CD4-positive, alpha-beta T cell treated with Interleukin-21 for 1 hour (primary cell): Measurements from ENCODE around the gene NFKBIA.
"Not testable (repeated sequence)": the region's sequence is repeated elsewhere in the genome, so short reads cannot be mapped to it uniquely, and the experiment has no call there.

Source experiments
- DNase-seq: peaks from one replicate; pipeline ENCODE4 v3.0.0-alpha.2; 2020

Gene NFKBIA

DNA sequence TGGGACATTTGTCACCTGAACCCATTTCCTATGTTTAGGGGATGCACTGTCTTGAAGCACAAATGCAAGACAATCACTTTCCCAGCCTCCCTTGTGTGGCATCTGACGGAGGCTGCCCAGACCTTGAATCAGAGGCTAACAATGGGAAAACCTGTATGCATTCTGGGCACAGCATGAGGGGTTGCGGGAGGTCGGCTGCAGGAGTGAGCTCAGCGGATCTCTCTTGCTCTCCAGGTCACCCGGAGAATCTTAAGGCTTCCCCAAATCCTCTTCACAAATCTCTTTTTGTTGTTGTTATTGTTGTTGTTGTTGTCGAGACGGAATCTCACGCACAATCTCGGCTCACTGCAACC lies 15.3 kb downstream of the NFKBIA start:
- no peak for DNase-seq

DNA sequence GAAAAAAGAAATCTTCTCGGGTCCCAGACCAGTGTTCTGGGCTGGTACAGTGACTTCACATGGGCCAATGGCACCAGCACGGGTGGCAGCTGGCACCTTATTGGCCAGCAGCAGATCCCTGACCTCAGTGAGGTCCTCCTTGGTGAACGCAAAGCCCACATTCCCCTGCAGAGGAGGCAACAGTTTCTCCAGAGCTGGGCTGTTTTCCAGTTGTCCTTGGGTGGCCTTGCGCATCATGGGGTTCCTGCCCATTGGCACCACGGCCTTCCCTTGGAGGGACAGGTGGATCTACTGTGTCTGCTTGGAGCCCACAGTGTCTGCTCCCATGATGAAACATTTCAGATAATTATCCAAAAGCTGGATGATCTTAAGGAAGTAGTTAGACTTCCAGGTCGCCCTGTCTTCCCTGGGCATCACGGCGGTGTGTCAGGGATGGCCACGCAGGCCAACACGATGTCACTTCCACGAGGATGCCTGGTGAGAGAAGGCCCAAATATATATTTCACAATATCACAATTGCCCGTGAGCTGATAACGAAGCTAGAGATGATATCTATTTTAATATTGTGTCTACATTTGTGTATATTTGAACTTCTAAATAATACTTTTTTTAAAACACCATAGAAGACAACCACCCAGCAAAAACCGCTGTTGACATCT lies 15.8 kb downstream of the NFKBIA start:
- no peak for DNase-seq

GRCh38 chr14:35387713-35388579 lies 16.6 kb downstream of the NFKBIA start:
- no peak for DNase-seq

- no peak for DNase-seq
These were observed 17.3 kb downstream of the NFKBIA start for GRCh38 chr14:35387219-35387618.

DNA sequence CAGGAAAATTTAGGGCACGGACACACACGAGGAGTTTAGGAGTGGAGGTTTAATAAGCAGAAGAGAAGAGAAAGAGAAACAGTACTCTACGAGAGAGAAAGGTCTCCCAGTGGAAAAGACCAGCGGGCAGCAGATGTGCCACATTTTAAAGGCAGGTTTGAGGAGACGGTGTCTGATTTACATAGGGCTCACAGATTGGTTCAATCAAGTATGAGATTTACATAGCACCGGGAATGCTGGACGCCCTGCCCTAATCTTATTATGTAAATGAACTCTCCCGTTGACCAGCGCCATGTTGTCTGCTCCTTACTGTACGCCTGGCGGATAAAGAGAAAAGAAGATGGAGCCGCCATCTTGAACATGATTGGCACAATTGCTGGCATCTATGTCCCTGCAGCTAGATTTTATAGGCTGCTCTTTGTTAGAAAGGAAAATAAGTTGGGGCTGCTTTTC lies 17.9 kb downstream of the NFKBIA start:
- no peak for DNase-seq

GRCh38 chr14:35385042-35385839 lies 19.3 kb downstream of the NFKBIA start:
- DNase-seq: no peak

- no peak for DNase-seq
These were observed 20.0 kb downstream of the NFKBIA start for GRCh38 chr14:35384455-35385041.

GRCh38 chr14:35383569-35384454 lies 20.7 kb downstream of the NFKBIA start:
- DNase-seq: no peak

- DNase-seq: no peak
These were observed 23.8 kb downstream of the NFKBIA start for GRCh38 chr14:35380794-35381193.

DNA sequence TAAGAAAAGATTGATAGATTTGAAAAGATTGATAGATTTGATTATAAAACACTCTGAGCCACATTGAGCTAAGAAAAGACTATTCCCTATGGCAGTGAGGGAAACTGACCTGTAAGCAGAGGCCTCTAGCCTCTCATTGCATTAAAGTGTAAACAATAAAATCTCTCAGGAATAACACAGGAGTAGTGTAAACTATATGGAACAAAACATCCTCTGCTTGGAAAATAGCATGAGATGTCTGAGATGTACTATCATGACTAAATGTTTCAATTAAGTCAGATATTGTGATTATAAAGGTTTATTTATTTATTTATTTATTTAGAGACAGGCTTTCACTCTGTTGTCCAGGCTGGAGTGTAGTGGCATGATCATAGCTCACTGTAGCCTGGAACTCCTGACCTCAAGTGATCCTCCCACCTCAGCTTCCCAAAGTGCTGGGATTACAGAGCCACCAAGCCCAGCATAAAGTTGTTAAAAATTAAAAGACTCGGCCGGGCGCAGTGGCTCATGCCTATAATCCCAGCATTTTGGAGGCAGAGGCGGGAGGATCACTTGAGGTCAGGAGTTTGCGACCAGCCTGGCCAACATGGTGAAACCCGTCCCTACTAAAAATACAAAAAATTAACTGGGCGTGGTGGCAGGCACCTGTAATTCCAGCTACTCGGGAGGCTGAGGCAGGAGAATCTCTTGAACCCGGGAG lies 25.2 kb downstream of the NFKBIA start:
- not testable (repeated sequence) for DNase-seq

- DNase-seq: no peak
These were observed 25.9 kb downstream of the NFKBIA start for GRCh38 chr14:35378425-35379233.

DNA sequence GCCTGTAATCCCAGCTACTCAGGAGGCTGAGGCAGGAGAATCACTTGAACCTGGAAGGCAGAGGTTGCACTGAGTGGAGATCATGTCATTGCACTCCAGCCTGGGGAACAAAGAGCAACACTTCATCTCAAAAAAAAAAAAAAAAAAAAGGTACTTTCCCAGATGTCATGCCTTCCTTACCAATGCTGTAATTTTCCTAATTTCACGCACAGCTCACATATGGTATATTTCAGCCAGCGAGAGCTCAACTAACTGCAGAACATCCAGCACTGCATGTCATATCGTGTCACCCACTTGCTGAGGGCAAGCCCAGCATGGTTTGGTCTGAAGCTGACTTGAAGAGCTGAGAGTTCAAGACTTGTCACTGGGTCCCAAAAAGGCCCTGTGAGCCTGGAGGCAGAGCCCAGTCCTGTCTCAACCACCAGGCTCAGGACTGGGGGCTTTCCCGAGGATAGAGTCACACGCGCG lies 29.0 kb downstream of the NFKBIA start:
- no peak for DNase-seq

DNA sequence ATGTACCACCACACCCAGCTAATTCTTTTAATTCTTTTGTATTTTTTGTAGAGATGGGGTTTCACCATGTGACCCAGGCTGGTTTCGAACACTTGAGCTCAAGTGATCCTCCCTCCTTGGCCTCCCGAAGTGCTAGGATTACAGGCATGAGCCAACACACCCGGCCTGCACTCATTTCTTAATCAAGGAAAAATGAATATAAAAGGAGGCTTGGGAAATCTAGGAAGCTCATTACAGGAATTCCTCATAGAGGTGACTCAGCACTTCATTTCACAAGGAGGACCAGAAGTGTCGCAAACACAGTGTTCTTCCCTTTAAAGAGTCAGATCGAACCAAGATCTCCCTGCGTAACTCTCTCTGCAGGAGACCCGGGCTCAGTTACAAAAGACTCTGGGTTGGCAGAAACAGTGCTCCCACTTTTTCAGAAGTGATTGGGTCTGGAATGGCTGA lies 30.3 kb downstream of the NFKBIA start:
- DNase-seq: no peak

- not testable (repeated sequence) for DNase-seq
These were observed 31.3 kb downstream of the NFKBIA start for GRCh38 chr14:35373208-35373607.

DNA sequence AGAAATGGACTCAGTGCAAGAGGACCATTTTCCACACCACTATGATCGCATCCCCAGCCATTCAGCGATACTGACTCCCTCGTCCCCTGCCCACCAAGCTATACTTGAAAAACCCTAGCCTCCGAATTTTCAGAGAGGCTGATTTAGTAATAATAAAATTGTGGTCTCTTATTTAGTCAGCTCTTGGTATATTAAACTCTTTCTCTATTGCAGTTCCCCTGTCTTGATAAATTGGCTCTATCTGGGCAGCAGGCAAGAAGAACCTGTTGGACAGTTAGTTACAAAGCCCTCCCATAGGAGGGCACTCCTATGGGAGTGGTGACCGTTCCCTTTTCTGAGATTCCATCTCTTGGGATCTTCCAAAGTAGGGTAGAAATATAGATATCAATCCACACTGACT lies 33.6 kb downstream of the NFKBIA start:
- DNase-seq: no peak

- no peak for DNase-seq
These were observed 34.8 kb downstream of the NFKBIA start for GRCh38 chr14:35369701-35370191.

GRCh38 chr14:35368583-35369392 lies 35.8 kb downstream of the NFKBIA start:
- no peak for DNase-seq

- no peak for DNase-seq
These were observed 36.4 kb downstream of the NFKBIA start for GRCh38 chr14:35368139-35368460.

DNA sequence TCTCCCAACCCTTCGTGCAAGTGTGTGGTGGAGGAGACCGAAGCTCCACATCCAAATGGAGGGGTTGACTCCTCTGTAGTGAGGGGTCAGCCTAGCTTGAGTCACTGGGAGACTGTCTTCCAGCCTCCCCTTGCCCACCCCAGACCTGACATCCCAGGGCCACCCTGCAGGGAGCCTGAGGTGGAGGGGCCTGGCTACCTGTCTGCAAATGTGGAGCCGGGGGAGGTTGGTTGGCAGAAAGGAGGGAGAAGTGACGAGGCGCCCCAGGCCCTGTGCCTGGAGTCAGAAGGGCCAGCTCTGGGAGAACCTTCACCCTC lies 37.5 kb downstream of the NFKBIA start:
- DNase-seq: no peak
